HG03060 (cell line): Measurements from ENCODE around the gene GCN1.
"Not testable (repeated sequence)": the region's sequence is repeated elsewhere in the genome, so short reads cannot be mapped to it uniquely, and the experiment has no call there.

Experiments used
- ATAC-seq: cut with Tn5 transposase; IDR thresholded peaks from one replicate; pipeline ENCODE4 v1.9.1; 2021; ENCODE audit warnings: low read depth, moderate number of reproducible peaks; ENCODE audit not compliant: unreplicated experiment

Gene GCN1

DNA sequence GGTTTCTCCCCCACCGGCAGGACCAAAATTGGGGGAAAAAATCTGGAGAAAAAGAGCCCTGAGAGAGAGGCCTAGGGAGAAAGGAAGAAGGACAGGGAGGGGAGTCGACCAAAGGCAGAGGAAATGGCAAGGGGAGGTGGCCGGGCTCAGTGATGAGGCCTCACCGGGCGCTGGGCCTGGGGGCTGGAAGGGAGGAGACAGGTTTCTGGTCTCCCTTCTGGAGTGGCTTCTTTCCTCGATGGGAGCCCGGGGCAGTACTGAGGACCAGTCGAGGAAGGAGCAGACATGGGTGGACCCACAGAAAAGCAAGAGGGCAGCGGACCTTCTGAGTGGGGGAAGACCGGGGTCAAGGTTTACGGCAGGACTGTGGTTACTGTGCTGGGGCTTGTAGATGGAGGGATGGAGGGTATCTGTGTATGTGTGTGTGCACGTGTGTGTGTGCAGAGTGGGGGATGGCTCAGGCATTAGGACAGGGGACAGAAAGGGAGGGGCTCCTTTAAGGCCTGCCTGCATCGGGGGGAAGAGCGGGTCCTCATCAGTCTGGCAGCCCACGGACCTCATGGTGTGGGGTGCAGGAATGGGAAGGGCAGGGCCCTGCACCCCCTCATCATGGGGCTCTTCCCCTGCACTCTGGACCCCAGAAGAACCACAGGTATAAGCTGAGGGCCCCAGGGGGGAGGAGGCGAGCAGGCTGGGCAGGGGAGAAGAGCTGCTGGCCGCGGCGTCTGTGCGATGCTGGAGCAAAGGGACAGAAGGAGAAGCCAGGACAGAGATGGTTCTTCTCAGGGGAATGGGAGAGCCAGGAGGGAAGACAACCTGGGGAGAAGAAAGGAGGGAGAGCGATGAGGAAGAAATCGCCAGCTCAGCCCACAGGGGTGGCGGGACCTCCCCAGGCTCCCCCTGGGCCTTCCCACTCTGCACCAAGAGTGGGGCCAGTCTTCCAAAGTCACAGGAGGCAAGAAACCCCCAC, 21.5 kb upstream of the GCN1 start:
- no peak for ATAC-seq

DNA sequence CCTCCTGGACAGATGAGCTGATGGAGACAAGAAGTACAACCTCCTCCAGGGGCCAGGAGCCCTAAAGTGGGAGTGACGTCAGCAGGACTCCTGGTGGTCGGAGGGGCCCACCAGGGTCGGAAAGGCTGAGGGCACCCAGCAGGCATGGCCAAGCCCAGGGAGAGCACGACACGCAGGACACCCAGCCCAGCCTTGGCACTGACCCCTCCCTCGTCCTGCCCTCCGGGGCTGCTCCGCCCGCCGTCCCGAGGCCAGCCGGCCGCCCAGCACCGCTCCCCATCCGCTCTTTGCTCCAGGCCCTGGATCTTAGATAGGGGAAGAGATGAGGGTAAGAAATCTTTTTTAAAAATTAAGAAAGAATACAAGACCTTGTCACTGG, 20.8 kb upstream of the GCN1 start:
- ATAC-seq: no peak

DNA sequence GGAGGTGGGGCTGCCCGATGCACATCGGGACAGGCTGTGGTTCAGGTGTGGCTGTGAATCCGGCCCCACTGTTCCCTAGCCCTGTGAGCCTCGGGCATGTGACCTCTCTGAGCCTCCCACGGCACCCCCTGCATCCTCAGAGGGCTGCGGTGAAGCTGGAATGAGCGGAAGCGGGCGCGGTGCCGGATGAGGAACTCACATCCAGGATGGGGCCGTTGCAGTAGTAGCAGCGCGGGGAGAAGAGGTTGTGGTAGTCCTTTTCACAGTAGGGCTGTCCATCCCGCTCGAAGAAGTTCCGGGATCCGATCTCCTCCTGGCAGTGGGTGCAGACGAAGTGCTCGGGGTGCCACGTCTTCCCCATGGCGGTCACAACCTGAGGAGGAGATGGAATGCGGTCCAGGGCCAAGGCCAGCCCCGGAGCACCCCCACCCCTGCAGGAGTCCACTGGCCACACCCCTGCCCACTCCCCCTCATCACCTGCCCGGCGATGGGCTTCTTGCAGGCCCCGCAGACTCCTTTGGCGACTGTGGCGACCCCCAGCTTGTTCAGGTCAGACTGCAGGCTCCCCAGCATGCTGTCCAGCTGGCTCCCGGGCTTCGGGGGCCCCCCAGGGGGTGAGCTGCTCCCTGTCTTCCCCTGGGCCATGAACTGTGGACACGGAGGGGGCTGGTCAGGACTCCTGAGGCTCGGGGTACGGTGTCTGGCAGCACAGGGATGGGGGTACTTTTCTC, 20.3 kb upstream of the GCN1 start:
- no peak for ATAC-seq

DNA sequence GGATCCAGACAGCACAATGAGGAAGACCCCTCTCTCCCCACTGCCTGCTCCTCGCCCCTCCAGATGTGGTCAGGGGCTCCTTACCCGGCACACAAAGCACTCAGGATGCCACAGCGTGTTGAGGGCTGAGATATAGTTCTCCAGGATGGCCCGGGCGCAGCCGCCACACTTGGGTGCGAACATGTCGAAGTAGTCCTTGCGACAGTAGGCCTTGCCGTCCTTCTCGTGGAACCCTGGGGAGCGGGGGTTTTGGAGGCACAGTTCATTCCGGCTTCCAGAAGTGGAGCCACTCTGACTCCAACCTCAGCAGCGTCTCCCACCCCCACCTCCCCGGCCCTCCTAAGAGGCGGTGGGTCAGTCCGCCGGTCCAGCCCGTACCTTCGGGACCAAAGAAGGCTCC, 19.2 kb upstream of the GCN1 start:
- ATAC-seq: no peak

DNA sequence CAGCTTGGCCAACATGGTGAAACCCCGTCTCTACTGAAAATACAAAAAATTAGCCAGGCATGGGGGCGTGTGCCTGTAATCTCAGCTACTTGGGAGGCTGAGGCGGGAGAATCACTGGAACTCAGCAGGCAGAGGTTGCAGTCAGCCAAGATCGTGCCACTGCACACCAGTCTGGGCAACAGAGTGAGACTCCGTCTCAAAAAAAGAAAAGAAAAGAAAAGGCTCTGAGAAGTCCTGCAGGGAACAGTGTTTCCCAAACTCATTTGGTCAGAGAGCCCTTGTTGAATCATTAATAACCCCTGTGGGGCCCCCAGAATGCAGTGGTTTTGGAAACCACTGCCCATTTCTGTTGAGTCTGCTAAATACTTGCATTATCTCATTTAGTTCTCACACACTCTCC, 18.7 kb upstream of the GCN1 start:
- not testable (repeated sequence) for ATAC-seq

DNA sequence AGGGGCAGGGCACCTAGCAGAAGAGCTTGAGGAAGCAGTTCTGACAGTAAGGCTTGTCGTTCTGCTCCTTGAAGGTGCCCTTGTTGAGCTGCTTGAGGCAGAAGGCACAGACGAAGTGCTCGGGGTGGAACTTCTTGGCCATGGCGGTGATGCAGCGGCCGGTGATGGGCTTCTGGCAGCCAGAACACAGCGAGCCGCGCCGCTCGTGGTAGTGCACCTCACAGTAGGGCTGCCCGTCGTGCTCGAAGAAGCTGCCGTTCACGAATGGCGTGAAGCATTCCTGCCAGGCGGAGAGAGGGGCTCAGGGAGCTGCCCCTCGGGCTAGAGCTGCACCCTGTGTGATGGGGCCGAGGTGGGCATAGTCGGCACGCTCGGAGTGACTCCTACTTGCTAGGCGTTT, 17.8 kb upstream of the GCN1 start:
- ATAC-seq: no peak

GRCh38 chr12:120211904-120212283, 17.4 kb upstream of the GCN1 start:
- no peak for ATAC-seq

- ATAC-seq: no peak
These were observed 16.9 kb upstream of the GCN1 start for GRCh38 chr12:120211243-120211903.

DNA sequence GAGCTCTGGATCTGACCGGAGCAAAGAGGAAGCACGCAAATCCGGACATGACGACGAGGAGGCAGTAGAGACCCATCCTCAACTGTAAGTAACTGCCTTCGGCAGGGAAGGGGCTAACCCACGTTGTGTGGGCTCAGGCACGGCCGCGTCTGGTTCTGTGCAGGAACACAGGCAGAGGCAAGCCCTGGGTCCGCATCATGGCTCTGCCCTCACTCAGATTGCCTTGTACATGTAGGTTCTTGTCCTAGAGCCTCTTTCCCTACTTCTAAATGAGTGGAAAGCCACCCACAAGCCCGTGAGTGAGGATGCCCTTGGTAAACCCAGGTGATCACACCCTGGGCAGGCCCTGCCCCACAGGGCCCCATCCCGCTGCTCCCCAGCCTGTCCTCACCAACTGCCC, 15.3 kb upstream of the GCN1 start:
- no peak for ATAC-seq

DNA sequence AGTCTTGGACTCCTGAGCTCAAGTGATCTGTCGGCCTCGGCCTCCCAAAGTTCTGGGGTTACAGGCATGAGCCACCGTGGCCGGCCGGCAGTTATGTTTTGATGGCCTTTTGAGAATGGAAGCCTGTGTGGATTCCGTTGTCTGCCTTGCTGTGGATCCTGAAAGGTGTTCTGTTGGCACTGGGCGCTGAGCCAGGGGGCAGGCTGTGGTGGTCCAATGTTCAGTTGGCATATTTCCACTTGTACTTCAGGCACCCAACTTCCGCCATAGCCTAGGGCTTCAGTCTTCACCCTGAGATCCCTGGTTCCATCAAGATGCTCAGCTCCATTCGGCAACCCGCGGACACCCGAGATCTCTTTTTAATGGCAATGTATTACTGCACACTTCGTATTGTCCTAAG, 12.7 kb upstream of the GCN1 start:
- no peak for ATAC-seq

DNA sequence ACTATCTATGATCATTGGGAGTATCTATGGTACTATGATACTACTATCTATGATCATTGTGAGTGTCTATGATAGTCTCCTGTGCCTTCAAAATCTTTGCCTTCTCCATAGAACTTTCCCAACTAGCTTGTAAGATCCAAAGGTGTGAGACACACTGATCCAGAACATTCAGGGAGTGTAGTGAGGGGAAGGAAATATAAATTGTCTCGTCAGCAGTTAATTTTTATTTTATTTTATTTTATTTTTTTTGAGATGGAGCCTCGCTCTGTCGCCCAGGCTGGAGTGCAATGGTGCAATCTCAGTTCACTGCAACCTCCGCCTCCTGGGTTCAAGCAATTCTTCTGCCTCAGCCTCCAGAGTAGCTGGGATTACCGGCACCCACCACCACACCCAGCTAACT, 12.3 kb upstream of the GCN1 start:
- not testable (repeated sequence) for ATAC-seq

GRCh38 chr12:120206228-120206627, 11.7 kb upstream of the GCN1 start:
- ATAC-seq: no peak

GRCh38 chr12:120204171-120204570, 9.7 kb upstream of the GCN1 start:
- no peak for ATAC-seq

- no peak for ATAC-seq
These were observed 5.9 kb upstream of the GCN1 start for GRCh38 chr12:120200364-120200800.

DNA sequence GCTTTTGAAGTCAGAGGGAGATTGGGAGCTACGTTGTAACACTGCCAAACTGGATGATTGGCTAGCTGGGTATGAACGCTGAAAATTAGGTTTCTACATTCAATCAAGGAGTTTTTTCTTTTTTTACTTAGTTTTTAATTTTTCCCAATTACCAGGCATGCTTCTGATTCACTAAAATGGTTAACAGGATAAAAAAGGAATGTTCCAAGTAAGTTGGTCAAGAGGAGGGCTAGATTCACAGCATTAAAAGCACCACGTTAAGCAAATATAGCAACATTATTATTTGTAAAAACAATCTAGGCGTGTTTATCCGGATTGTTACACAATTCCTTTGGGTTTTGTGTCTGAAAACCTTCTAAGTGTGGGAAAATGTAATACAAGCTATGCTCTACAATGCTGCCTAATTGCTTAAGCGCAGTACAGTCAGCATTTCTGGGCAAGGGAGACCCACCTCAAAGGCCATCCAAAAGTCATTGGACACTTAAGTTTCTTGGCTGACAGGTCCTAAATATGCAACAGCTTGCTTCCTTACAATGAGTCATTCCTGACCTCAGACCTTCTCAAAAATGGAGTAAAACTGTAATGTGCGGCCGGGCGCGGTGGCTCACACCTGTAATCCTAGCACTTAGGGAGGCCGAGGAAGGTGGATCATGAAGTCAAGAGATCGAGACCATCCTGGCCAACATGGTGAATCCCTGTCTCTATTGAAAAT, 5.2 kb upstream of the GCN1 start:
- no peak for ATAC-seq

DNA sequence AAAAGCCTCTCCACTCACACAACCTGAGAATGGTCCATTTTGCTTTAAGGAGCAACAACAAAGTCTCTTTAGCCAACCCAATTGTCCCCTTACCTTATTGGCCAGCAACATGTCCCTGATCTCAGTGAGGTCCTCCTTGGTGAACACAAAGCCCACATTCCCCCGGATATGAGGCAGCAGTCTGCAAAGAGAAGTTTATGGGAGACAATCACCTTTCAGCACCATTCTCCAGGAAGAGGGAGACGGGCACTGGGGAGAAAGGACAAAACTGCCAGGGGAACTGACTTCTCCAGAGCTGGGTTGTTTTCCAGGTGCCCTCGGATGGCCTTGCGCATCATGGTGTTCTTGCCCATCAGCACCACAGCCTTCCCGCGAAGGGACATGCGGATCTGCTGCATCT, 4.5 kb upstream of the GCN1 start:
- no peak for ATAC-seq

DNA sequence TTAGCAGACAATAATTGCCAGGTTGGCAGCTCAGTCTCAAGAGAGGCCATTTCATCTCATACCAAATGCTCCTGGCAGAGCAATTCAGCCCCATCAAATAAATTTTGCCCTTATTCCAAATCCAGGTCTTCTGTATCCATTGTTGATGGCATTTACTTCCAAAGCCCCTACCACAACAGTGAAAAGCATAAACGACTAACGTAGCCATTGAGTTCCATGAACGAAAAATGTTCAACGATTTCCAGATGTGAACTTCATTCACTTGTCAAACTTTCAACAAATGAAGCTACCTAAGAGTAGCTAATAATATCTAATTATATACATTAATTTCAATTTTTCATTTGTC, 3.0 kb upstream of the GCN1 start:
- ATAC-seq: no peak

- not testable (repeated sequence) for ATAC-seq
These were observed 2.5 kb upstream of the GCN1 start for GRCh38 chr12:120196817-120197541.

DNA sequence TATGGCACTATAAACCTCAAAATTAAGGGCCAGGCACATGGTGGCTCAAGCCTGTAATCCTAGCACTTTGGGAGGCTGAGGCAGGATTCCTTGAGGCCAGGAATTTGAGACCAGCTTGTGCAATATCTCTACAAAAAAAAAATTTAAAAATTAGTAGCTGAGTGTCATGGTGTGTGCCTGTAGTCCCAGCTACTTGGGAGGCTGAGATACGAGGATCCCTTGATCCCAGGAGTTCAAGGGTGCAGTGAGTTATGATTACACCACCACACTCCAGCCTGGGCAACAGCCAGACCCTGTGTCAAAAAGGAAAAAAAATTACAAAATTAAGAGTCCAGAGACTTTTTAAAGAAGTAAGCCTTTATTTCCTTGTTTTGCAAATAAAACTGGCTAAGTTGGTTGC, 1.8 kb upstream of the GCN1 start:
- ATAC-seq: no peak

DNA sequence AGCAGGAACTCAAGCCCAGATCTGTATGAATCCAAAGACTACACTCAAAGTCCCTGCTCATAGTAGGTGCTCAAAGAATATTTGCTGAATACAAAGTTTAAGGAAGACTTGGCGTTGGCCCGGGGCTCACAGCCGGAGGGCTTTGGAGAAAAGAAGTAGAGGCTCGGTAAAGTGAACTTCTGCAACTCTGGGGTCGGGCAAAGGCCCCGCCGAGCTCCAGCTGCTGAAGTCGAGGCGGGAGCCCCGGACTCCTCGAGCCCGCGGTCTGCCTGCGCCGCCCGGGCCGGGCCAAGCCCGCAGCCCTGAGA, 335 bp downstream of the GCN1 start:
- ATAC-seq: no peak
